HG03520 (cell line): Measurements from ENCODE around the gene SAMD11.
"Not testable (repeated sequence)": the region's sequence is repeated elsewhere in the genome, so short reads cannot be mapped to it uniquely, and the experiment has no call there.

Experiments used
- ATAC-seq: cut with Tn5 transposase; IDR thresholded peaks from one replicate; pipeline ENCODE4 v1.9.1; 2021; ENCODE audit warnings: mild to moderate bottlenecking, moderate library complexity; ENCODE audit not compliant: unreplicated experiment

SAMD11 gene

GRCh38 chr1:923131-923990 lies at the start of gene SAMD11:
SAMD11 (plus strand) TSS chr1:923923; CDS start chr1:924432, 509 bp downstream.
- ATAC-seq, result no peak

- ATAC-seq, result not testable (repeated sequence)
These were observed 47.1 kb upstream of the SAMD11 start for GRCh38 chr1:876428-877208.

GRCh38 chr1:877209-877986 lies 46.3 kb upstream of the SAMD11 start:
- ATAC-seq, result not testable (repeated sequence)

- not testable (repeated sequence) for ATAC-seq
These were observed 43.2 kb upstream of the SAMD11 start for GRCh38 chr1:880511-880910.

GRCh38 chr1:880915-881314 lies 42.8 kb upstream of the SAMD11 start:
- not testable (repeated sequence) for ATAC-seq

GRCh38 chr1:886311-886710 lies 37.4 kb upstream of the SAMD11 start:
- ATAC-seq, result no peak

- no peak for ATAC-seq
These were observed 37.0 kb upstream of the SAMD11 start for GRCh38 chr1:886760-887159.

- no peak for ATAC-seq
These were observed 35.4 kb upstream of the SAMD11 start for GRCh38 chr1:888297-888696.

GRCh38 chr1:889774-890173 lies 33.9 kb upstream of the SAMD11 start:
- not testable (repeated sequence) for ATAC-seq

- not testable (repeated sequence) for ATAC-seq
These were observed 33.5 kb upstream of the SAMD11 start for GRCh38 chr1:890234-890633.

GRCh38 chr1:890661-891060 lies 33.1 kb upstream of the SAMD11 start:
- ATAC-seq, result no peak

- no peak for ATAC-seq
These were observed 26.5 kb upstream of the SAMD11 start for GRCh38 chr1:897226-897625.

- not testable (repeated sequence) for ATAC-seq
These were observed 25.8 kb upstream of the SAMD11 start for GRCh38 chr1:897951-898350.

GRCh38 chr1:899636-900317 lies 23.9 kb upstream of the SAMD11 start:
- ATAC-seq, result no peak

GRCh38 chr1:901108-901859 lies 22.4 kb upstream of the SAMD11 start:
- no peak for ATAC-seq

GRCh38 chr1:902802-903201 lies 20.9 kb upstream of the SAMD11 start:
- no peak for ATAC-seq

GRCh38 chr1:903305-903704 lies 20.4 kb upstream of the SAMD11 start:
- ATAC-seq, result no peak

GRCh38 chr1:903721-904271 lies 19.9 kb upstream of the SAMD11 start:
- no peak for ATAC-seq

- no peak for ATAC-seq
These were observed 19.3 kb upstream of the SAMD11 start for GRCh38 chr1:904310-904950.
